ENCODE measurements around the gene OTOP2.

OTOP2 gene

DNA sequence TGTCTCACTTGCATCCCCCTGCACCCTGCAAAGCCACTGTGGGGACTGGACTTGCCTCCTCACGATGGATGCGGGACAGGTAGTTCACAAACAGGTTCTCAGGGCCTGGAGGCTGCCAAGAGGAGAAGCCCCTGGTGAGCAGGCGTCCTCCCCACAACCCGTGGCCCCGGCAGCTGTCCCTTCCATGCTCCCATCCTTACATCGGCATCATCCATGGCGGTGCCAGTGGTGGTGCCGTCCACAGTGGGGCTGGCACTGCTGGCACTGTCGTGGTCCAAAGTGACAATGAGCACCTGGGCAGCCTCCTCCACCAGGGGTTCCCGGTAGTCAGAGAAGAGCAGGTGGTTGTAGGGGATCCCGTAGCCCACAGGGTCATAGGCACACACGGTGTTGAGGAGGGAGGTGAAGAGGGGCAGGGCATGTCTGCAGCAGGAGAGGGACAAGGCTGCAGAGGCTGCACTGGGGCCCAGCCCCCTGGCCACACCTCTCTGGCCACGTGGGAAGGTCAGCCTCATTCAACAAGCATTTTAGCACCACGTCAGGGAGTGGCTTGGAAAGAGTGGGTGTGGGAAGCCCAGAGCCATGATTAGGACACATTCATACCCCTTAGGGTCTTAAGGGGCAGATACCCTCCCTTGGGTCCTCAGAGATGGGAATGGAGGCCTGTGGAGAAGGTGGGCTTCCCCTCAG is 35.9 kb downstream of the OTOP2 start:
- in situ Hi-C loops (cut with MboI; ENCODE audit: low sequenced_read_pairs, unreplicated experiment), result loop anchor here (5.0 kb wide), 1 partner anchor 38 kb away; the partner anchor contains the start of genes OTOP2 and USH1G

DNA sequence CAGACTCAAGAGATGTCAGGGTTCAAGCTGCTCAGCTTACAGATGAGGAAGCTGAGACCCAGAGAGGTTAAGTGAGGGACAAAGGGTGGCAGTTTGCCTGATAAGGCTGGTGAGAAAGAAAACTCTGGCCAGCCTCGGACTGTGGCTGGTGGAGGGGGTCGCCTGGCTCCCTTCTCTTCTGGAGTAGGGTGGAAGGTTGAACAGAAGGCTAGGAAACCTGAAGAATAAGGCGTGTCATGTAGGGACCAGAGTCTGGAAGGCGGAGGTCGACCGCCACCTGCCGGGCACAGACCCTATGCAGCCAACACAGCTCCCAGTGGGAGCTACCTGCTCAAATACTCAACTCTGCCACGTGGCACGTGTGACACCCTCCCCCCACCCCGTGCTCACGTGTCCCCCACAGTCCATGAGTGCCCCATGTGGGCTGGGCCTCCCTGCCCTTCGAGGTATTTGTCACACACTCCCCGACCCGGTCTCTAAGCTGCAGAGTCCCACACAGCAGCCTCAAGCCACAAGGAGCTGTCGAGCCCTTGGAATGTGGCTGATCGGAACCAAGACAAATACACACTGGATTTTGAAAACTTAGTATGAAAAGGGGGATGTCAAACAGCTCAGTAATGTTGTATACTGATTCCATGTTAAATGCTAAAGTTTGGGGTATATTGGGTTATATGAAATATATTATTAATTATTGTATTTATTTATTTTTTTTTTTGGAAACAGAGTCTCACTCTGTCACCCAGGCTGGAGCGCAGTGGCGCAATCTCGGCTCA is 36.7 kb downstream of the OTOP2 start:
- DNase-seq (ENCODE audit: low spot score), result peak; percentile 85
- TF ChIP-seq, protein P1, sequence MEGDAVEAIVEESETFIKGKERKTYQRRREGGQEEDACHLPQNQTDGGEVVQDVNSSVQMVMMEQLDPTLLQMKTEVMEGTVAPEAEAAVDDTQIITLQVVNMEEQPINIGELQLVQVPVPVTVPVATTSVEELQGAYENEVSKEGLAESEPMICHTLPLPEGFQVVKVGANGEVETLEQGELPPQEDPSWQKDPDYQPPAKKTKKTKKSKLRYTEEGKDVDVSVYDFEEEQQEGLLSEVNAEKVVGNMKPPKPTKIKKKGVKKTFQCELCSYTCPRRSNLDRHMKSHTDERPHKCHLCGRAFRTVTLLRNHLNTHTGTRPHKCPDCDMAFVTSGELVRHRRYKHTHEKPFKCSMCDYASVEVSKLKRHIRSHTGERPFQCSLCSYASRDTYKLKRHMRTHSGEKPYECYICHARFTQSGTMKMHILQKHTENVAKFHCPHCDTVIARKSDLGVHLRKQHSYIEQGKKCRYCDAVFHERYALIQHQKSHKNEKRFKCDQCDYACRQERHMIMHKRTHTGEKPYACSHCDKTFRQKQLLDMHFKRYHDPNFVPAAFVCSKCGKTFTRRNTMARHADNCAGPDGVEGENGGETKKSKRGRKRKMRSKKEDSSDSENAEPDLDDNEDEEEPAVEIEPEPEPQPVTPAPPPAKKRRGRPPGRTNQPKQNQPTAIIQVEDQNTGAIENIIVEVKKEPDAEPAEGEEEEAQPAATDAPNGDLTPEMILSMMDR (IDR thresholded peaks at IDR 0.05; ENCODE audit: borderline replicate concordance, control extremely low read depth, extremely low read depth, insufficient read depth, missing control alignments), result peak; percentile 66
- in situ Hi-C loops (cut with MboI; ENCODE audit: low sequenced_read_pairs, unreplicated experiment), result no loop called here

More for the DNA sequence above, 35.9 kb downstream of the OTOP2 start:
- TF ChIP-seq, protein P1 (IDR thresholded peaks at IDR 0.05; ENCODE audit: borderline replicate concordance, control extremely low read depth, extremely low read depth, insufficient read depth, missing control alignments), result no peak
- no peak for DNase-seq (ENCODE audit: low spot score)

GRCh38 chr17:74961657-74962350 is 37.7 kb downstream of the OTOP2 start:
- in situ Hi-C loops (cut with MboI; ENCODE audit: low sequenced_read_pairs, unreplicated experiment), result no loop called here
- TF ChIP-seq, protein P1 (IDR thresholded peaks at IDR 0.05; ENCODE audit: borderline replicate concordance, control extremely low read depth, extremely low read depth, insufficient read depth, missing control alignments), result peak; percentile 70
- peak; percentile 91 for DNase-seq (ENCODE audit: low spot score)

DNA sequence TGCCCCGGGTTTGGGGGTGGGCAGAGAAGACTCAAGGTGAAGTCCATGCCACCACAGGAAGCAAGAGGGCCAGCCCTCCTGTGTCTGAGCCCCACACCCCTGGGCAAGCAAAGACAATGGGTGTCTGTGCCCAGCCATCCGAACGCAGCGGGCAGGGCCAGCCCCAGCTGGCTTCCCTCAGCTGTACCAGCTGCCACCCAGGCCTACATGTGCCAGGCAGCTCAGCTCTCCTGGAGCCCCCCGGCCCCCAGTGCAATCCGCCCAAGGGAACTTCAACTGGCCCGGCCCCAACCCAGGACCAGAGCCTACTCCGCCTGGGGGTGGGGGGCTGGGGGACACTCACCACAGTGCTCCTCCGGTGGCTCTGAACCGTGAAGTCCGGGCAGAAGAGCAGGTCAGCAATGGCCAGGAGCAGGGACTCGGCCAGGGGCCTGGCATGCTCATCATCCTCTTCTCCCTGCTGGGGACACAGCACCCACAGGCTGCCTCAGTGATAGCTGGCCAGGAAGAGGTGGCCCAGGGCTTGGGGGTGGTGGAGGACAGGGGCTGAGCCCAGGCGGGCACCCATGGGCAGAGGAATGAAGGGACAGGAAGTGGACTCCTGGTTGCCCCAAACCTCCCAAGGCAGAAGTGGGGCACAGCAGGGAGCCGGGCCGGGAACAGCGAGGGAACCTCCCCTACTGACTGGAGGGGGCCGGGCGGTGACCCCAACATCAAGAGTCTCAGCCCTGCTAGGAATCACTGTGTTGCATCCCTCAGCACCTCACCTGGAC is 38.7 kb downstream of the OTOP2 start:
- TF ChIP-seq, protein P1 (IDR thresholded peaks at IDR 0.05; ENCODE audit: borderline replicate concordance, control extremely low read depth, extremely low read depth, insufficient read depth, missing control alignments), result no peak
- no peak for DNase-seq (ENCODE audit: low spot score)
- in situ Hi-C loops (cut with MboI; ENCODE audit: low sequenced_read_pairs, unreplicated experiment), result no loop called here

- DNase-seq (ENCODE audit: low spot score), result no peak
- TF ChIP-seq, protein P1 (IDR thresholded peaks at IDR 0.05; ENCODE audit: borderline replicate concordance, control extremely low read depth, extremely low read depth, insufficient read depth, missing control alignments), result no peak
- in situ Hi-C loops (cut with MboI; ENCODE audit: low sequenced_read_pairs, unreplicated experiment), result no loop called here
Observed at GRCh38 chr17:74963656-74964055, 39.6 kb downstream of the OTOP2 start.
